ENCODE measurements around the gene PRPF19.

DNA sequence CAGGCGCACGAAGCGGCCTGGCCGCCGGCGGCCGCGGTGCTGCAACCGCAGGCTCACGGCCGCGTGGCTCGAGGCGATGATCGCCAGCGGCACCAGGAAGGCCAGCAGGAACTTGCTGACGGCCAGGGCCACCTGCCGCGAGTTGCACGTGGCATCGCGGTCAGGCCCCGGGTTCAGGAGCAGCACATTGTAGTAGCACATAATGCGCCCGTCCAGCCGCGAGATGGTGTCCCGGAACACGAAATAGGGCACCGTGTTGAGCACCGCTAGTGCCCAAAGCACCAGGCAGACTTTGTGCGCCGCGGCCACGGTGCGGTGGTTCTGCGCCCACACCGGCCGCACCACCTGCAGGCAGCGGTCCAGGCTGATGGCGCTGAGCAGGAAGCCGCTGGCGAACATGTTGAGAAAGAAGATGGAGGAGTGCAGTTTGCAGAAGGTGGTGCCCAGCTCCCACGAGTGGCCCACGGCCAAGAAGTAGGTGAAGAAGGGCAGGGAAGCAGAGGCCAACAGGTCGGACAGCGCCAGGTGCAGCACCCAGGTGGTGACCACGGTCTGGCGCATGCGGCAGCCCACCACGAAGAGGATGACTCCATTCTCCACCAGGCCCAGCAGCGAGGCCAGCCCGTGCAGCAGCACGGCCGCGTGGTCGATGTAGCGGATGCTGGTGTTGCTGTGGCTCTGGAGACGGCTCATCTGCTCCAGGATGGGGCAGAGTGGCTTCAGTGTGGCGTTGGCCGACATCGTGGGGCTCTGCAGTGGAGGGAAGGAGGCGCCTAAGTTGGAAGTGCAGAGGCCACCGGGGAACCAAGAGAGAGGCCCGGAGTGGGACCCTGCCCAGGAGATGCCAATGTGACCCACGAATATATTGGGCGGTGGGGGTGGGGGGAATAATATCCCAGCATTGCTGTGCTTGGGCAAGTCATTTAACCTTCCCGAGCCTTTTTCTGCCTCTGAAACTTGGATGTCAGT, 53.1 kb downstream of the PRPF19 start:
- TF ChIP-seq NAIF1 (CRISPR knock-in tag; IDR thresholded peaks at IDR 0.05; ENCODE audit: borderline replicate concordance) (no peak), JUND (CRISPR knock-in tag; IDR thresholded peaks at IDR 0.05) (no peak), HNF4G (IDR thresholded peaks at IDR 0.05; ENCODE audit: borderline replicate concordance, low read depth, low read length) (no peak), HNF4G (CRISPR knock-in tag; IDR thresholded peaks at IDR 0.05; ENCODE audit: borderline replicate concordance, low read depth) (no peak), EP300 (IDR thresholded peaks at IDR 0.05; ENCODE audit: low read depth in 2 of 2, low read length in 2 of 2) (no peak), EP300 (CRISPR knock-in tag; IDR thresholded peaks at IDR 0.05; ENCODE audit: borderline replicate concordance) (no peak), FOXO1 (CRISPR knock-in tag; IDR thresholded peaks at IDR 0.05) (no peak), POLR2AphosphoS5 (IDR thresholded peaks at IDR 0.05; ENCODE audit: low read depth, low read length) (no peak), ZNF562 (CRISPR knock-in tag; IDR thresholded peaks at IDR 0.05; ENCODE audit: borderline replicate concordance) (no peak), ISX (CRISPR knock-in tag; conservative IDR thresholded peaks at IDR 0.05) (no peak), EED (CRISPR knock-in tag; IDR thresholded peaks at IDR 0.05) (no peak), MED1 (CRISPR knock-in tag; IDR thresholded peaks at IDR 0.05) (no peak), EZH2 (conservative IDR thresholded peaks at IDR 0.05; ENCODE audit: low read depth, low read length) (no peak)

All from HepG2 (cell line).